GM18520 (cell line): ENCODE results near the gene LEFTY1.

Source experiments
- ATAC-seq: cut with Tn5 transposase; IDR thresholded peaks from one replicate; pipeline ENCODE4 v1.9.1; 2021; ENCODE audit not compliant: unreplicated experiment

LEFTY1 gene

DNA sequence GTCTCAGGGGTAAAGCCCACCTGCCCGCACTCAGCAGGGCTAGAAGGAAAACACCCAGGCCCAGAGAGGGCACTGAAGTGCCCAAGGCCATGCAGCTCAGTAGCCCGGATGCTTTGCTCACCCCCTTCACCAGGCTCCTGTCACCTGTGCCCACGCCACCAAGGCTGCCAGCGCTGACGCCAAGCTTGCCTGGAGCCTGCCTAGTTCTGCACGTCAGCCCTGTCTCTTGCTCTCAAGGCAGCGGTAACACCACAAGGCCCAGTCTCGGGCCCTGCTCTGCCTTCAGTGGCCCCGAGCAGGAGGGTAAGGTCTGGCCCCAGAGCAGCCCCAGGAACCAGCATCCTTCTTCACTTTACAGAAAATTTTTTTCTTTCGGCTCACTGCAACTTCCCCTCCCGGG, 14.5 kb downstream of the LEFTY1 start:
- no peak for ATAC-seq

DNA sequence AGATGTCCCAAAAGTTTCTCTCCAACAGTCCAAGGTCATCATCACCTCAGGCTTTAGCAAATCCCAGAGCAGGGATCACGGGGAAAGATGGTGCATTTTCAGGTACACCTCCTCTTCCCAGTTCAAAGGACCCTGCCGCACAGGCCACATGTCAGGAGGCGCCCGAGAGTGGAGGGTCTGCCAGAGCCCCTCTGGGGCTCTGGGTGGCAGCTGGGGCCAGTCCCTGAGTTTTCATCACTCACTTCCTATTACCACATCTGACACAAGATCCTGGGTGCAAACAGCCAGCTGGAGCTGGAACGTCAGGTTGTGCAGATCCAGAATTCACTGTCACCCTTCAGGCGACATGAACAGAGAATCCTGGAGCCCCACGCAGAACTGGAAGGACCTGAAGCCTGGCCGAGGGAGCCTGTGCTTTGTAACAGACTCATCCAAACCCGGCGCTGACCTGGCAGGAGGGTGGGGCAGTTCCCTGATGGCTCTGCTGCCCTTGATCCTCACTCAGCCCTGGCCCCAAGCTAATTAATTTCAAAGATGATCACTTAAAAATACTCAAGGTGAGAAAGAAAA, 15.6 kb downstream of the LEFTY1 start:
- no peak for ATAC-seq

DNA sequence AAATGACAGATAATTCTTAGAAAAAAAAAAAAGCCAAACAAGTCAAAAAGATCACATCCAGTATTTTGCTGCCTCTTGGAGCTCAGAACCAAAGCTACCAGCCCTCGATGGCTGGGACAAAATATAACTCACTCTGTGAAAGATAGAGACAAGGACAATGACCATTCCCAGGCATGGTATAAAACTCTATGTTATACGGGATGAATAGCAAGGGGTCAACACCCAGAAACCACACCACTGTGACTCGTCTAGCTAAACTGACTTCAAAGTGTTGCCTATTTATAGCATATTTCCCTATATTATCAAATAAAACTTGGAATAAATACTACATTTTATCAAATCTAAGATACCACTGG, 16.9 kb downstream of the LEFTY1 start:
- no peak for ATAC-seq

DNA sequence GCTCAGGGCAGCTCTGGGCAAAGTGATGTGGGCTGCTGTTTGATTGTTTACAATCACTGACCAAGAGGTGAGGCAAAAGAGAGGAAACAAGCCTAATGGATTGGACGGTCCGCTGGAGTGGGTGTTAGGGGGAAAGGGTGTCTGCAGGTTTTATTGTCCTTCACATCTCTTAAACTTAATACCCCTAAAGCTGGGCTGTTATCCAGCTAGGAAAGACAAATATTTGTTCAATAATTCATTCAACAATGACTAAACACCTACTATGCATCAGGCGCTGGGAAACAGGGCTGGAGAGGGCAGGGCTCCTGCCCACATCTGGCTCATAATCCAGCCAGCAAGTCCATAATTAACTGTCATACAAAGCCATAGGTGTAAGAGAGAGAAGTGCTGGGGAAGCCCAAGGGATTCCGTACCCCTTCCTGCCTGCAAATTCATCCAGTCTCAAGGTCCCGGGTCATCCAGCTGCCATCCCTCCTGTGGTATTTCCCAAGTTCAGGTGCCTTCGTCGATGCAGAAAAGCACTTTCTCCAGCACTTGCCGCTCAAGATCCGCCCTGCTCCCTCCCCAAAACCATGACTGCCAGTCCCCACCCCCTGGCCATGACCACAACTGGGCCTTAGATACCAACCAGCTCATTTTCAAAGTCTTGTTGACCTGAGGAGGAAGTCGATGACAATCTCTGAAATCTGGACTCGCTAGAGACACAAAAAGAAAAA, 17.4 kb downstream of the LEFTY1 start:
- ATAC-seq = no peak

DNA sequence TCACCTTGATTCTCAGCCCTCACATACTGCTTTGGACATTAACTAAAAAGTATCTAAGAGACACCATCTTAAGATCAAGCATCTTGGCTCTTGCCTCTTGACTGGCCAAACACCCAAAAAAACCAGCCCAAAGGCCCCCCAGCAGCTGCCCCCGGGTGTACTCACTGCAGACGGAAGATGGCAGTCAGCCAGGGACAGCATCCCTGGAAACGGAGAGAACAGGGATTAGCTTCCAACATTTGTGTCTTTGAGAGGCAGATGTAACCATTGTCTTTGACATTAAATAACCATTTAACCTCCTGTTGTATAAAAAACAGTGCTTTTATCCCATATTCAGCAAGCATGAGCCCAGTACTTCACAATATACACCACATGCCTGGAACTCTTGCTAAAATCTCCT, 18.0 kb downstream of the LEFTY1 start:
- ATAC-seq = no peak

DNA sequence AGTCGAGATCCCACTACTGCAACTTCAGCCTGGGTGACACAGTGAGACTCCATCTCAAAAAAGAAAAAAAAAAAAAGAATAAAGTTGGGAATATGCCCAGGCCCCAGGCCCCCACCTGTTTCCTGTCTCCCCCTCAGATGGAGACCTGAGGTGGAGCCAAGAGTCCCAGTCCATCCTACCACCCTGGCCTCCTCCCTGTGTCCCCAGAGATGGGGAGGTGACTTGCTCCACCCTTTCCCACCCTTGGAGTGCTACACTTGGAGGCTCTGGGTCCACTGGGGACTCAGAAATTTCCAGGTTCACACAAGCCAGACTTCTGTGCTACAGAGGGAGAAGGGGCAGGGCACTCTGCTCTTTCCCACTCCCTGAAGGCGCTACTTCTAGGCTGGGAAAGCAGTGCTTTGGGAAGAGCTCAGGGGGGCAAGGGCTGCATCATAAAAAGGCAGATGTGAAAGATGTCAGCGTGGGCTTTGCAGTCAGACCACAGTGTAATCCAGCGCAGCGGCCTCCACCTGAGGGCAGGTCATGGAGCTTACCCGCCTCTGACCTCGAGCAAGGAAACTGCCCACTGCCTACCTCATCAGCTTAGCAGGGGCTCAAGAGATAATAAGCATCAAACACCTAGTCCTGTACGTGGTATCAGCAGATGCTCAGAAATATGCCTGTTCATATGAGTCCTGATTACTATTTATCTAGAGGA, 20.2 kb downstream of the LEFTY1 start:
- no peak for ATAC-seq

DNA sequence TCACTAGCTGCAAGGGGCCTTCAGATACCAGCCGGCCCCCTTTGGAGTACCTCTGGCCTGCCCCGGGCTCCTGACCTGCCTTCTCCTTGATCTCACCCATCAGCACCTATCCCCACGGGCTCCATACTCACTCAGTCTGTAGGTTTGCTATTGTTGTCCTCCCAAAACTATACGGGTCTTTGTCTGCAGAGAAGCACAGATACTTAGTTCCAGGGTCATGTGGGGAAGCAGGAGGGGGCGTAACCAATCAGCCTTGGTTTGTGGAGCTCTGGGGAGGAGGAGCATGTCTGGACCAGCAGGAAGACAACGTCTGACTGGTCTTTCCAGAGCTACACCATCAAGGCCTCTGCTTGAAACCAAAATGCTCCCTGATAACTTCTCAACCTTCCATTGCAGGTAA, 22.0 kb downstream of the LEFTY1 start:
- ATAC-seq = no peak

DNA sequence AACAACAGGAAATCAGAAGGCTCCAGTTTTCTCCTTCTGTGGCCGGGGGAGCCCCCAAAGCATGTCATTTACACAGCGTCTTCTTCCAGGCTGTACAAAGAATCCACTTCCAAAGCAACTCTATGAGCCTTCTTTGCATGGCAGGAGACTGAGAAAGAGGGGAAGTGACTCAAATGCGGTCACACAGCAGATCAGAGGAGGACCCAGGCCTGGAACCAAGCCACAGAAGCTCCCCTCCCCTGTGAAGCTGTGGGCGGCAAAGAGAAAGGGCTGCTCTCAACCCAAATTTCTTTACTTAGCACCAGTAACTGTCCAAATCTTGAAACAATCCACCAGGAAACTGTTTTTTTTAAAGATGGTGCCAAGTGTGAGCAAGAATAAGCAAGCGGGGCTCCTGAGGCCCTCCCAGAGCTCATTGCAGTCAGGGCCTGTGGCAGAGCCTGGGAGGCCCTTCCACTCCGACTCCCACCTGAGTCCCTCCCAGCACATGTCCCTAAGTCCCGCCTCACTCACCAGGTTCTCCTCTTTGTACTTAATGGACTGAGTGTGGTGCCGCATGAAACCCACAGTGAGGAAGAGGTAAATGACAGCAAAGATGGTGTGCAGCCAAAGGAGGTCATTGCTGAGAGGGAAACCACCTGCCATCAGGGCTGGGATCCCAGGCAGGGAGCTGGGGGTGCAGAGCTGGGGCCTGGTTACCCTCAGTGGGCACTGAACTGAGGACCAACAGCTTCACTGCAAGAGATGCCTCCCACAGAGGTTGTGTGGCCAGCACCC, 22.7 kb downstream of the LEFTY1 start:
- ATAC-seq = no peak

DNA sequence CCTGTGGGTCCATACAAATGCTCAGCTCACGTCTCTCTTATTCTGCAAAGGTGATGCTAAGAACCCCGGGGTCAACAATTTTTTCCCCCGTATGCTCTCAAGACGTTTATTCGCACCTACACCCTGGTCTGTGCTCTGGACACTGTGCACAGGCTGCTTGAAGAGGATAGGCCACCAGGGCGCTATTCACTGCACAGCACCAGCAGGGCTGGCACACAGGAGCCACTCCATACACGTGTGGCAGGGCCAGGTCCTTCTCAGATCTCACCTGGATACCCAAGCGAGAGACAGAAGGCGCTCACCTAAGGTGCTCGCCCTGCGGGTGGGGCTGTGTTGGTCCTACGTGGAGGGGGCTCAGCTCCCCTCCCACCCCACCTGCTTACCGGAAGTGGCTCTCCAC, 23.4 kb downstream of the LEFTY1 start:
- ATAC-seq = no peak

DNA sequence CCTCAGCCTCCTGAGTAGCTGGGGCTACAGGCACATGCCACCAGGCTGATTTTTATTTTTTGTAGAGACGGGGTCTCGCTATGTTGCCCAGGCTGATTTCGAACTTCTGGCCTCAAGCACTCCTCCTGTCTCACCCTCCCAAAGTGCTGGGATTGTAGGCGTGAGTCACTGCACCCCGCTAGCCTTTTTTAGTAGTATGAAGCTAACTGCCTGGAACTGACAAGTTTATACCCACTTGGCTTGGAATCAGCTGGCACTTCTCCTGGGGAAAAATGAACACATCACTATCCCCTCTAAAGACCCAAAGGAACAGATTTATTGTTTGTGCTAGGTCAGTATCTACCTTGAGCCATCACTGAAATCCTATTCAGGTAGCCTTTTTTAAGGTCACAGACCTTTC, 25.8 kb downstream of the LEFTY1 start:
- no peak for ATAC-seq

DNA sequence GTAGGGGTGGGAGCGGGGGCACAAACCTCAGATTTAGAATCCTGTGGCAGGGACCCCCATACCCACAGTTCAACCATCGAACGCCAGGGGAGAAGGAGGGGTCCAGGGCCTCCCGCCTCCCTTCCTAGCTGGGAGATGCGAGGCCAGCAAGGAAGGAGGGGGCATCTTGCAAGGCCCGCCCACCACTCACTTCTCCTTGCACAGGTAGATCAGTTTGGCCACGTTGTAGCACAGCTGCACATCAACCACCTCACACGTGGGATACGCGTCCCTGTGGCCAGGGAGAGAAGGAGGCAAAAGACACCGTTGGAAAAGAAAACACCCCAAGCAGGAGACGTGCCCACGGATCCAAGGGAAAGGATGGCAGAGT, 26.4 kb downstream of the LEFTY1 start:
- no peak for ATAC-seq

DNA sequence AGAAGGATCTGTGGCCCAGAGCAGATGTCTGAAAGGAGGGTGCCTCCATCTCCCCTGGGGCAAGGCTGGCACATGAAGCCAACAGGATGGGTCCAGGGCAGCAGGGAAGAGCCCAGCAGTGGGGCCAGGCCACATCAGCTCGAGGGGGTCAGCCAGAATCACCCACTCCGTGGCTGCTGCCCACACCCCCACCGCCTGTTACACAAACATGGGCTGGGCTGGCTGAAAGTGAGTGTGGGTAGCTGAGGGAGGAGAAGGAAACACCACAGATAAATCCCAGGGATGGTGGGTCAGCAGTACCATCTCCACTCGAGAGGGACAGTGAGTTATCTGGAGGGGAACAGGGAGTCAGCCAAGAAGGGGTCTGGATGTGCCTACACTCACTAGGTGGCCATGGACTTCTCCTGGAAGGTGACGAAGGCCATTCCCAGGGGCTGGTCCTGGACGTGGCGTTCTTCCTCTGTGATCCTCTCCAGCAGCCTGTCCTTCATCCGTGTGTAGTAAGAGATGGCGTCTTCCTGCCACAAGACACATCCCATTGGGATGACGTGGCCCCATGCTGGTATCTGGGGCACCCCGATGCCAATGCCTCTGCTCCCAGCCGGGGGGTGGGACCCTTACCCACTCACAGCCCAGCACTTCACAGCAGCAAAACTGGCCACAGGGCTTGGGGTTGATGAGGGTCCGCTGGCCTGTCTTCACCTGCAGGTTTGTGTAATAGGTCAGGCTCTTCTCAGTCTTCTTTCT, 26.9 kb downstream of the LEFTY1 start:
- no peak for ATAC-seq

DNA sequence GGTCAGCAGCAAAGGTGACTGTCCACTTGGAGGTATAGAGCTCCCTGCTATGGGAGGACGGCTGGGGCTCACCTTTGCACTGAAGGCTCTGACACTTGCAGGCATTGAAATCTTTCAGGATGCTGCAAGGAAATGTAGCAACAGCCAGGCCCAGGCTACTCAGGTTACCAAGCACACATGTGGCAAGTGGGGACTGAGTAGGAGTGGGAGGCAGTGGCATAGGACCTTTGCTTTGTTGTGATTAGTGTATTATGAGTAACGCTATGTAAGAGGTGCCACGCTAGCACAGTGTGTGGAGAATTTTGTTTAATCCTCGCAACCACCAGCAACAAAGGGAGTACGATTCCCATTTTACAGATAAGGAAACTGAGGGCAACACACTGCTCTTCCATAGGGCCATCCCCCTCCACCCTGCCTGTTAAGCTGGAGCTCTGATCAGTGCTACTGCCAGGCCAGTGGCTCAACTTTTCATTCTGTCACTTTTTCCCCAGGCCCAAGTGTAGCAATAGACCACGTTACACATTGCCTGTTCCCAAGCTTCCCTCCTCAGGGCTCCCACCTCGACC, 28.0 kb downstream of the LEFTY1 start:
- ATAC-seq = no peak

DNA sequence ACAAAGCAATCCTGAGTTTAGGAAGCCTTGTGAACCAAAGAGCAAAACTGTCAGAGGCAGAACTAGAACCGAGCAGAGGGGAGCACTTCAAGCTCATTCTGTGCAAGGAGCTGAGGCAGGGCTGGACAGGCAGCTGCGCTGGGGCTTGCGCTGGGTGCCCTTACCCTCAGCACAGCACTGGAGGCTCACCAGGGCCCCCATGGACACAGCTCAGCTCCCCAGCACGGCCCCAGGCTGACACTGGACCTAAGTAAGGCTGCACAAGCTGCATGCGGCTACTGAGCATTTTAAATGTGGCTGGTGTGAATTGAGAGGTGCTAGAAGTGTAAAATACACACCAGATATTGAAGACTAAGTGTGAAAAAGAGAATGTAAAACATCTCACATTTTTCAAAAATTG, 28.8 kb downstream of the LEFTY1 start:
- no peak for ATAC-seq

DNA sequence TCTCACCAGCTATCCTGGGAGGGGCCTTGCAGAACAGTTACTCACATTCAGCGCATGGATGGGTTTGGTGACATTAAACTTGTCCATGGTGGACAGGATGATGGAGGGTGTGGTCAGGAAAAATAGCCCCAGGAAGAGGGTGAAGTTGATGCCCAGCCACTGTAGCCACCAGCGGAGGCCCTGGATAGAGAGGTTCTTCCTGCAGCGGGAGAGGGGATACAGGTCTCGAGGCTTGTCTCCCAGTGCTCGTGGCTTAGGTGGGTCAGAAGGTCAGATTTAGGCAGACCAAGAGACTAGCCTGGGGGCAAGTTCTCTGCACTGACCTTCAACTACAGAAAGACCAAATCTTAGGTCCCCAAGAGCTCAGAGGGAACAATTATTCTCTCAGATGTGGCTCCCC, 29.8 kb downstream of the LEFTY1 start:
- ATAC-seq = no peak

DNA sequence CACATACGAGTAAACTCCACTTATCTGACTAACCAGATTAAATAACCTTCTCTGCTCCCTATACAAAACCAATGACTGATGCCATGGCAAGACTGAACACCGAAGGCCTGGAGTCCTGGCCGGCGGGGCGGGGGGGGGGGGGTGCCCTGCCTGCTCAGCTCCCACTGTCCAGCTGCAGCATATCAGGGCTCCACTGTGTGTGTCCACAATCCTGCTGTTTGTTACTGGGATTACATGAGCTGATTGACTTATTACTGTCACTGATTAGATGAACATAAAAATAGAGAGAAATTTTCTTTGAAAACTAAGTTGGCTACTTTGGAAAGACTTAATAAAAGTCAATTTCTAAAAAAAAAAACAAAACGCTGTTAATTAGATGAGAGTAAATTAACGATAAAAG, 31.7 kb downstream of the LEFTY1 start:
- no peak for ATAC-seq

DNA sequence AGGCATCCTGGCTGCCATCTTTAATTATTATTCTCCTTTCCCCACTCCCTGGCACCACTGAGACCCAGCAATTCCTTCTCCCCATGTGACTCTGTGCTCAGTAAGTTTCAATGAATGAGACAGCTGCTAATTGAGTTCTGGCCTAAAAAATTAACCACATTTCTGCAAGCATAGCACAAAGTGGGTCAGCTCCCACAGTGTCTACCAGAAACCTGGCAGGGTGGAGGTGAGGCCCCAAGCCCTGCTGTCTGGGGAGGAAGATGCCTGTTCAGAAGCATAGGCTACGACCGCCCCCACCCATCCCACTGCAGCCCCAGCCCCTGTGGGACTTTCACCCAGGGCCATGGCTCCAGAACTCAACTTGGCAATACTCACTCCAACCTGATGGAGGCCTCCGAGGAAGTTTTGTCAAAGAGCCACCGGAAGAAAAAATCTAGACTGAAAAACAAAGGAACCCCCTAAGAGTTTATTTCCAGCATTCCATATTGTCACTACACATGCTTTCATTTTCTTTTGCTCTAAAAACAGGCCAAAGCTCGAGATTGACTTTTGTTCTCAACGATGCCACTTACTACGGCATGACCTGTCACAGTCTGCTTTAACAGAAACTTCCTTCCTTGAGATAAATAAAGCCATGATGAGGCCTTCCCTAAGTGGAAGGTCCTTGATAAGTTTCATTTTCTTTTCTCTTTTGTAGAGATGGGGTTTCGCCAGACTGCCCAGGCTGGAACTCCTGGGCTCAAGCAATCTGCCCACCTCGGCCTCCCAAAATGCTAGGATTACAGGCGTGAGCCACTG, 33.2 kb downstream of the LEFTY1 start:
- no peak for ATAC-seq

DNA sequence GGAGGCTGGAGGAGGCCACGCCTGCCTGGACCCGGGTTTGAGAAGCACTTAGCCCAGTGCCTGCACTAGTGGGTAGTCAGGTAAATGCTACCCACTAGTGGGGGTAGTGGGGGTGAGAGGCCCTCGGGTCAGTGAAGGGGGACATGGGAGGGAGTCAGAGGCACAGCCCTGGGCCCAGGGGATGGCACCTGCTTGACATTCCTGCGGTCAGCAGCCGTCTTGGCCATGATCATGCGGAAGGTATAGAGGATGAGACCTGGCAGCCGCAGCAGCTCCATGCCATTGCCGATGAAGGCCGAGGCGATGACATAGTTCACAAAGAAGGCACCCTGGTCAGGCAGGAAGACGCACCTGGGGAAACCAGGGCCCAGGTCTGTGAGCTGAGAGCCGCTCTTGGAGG, 35.5 kb downstream of the LEFTY1 start:
- no peak for ATAC-seq

DNA sequence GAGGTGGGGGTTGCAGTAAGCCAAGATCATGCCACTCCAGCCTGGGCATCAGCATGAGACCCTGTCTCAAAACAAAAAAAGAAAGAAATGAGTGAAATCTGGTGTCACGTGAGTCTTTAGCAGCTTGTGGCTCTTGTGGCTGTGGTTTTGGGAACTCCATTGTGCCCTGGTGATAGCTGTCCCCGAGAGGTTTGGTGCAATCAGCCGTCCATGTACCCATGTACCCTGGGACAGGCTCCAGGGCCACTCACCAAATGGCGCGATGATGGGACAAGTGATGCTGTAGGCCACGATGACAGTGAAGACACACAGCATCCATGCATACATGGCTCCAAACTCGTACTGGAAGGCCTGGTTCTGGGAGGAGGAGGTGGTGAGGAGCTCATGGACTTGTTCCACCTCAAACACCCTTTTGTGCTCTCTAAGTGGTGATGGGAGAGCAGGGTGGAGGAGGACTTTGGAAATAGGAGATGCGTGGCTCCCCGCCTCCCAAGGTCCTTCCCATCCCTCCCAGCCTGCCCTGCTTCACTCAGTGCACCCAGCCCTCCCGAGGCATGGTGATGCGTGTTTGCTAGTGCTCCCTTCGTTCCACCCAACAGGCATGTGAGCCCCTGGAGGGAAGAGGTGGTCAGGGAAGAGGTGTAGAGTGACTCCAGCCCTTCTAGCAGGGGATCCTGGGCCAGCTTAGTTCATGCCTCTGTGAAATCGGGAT, 36.4 kb downstream of the LEFTY1 start:
- ATAC-seq = no peak
